BE2C (cell line): ENCODE measurements around the gene IGDCC3.
A peak's percentile ranks its signal among the peaks of the same experiment; 100 is the strongest.

Experiments
- DNase-seq: peaks from one replicate; pipeline ENCODE4 v3.0.0-alpha.2; 2020
- H3K27me3 ChIP-seq: fragments of 250-450 bp; sonication (Bioruptor Pico); 2 replicates; pipeline ENCODE4 v1.5.1; 2020; ENCODE audit warnings: mild to moderate bottlenecking
- H3K36me3 ChIP-seq: fragments of 250-450 bp; sonication (Bioruptor Pico); 2 replicates; pipeline ENCODE4 v1.5.1; 2020; ENCODE audit warnings: mild to moderate bottlenecking
- H3K4me1 ChIP-seq: fragments of 250-450 bp; sonication (Bioruptor Pico); 2 replicates; pipeline ENCODE4 v1.5.1; 2020
- H3K4me3 ChIP-seq: 2 replicates; pipeline ENCODE4 v1.5.1; 2011; ENCODE audit warnings: low read depth, low read length
- H3K9me3 ChIP-seq: fragments of 250-450 bp; sonication (Bioruptor Pico); 2 replicates; pipeline ENCODE4 v1.5.1; 2020
- CTCF ChIP-seq: IDR thresholded peaks from 2 replicates; pipeline ENCODE4 v1.5.1; 2012; ENCODE audit warnings: mild to moderate bottlenecking, low read depth, low read length

The IGDCC3 gene

GRCh38 chr15:65421360-65422215, 43.8 kb upstream of the IGDCC3 start:
- DNase-seq, result peak; percentile 64
- TF ChIP-seq CTCF, result no peak
- no peaks in the 10 kb centered on the region for H3K36me3 ChIP-seq

GRCh38 chr15:65420975-65421359, 43.2 kb upstream of the IGDCC3 start:
- DNase-seq, result no peak
- Histone ChIP-seq H3K4me1 (no peaks in the 10 kb centered on the region), H3K4me3 (peak overlapping the region; percentile 76), H3K27me3 (peaks cover 4% of the 10 kb centered on the region; the same call in 1 of the 2 replicates), H3K9me3 (no peaks in the 10 kb centered on the region), H3K36me3 (no peaks in the 10 kb centered on the region)
- no peak for TF ChIP-seq CTCF

More at GRCh38 chr15:65421360-65422215, 43.8 kb upstream of the IGDCC3 start:
- H3K27me3 ChIP-seq, result peaks cover 4% of the 10 kb centered on the region; the same call in 1 of the 2 replicates
- peaks cover 4% of the 10 kb centered on the region; the same call in 1 of the 2 replicates for H3K4me1 ChIP-seq
- no peaks in the 10 kb centered on the region for H3K9me3 ChIP-seq
- H3K4me3 ChIP-seq, result peak overlapping the region; percentile 76

GRCh38 chr15:65418596-65418995, 40.8 kb upstream of the IGDCC3 start:
- DNase-seq, result no peak
- H3K27me3 ChIP-seq, result peaks cover 4% of the 10 kb centered on the region; the same call in 1 of the 2 replicates
- H3K9me3 ChIP-seq, result no peaks in the 10 kb centered on the region
- H3K4me1 ChIP-seq, result no peaks in the 10 kb centered on the region; the same call in 1 of the 2 replicates
- no peaks in the 10 kb centered on the region for H3K36me3 ChIP-seq
- no peak for TF ChIP-seq CTCF
- no peak overlapping the region for H3K4me3 ChIP-seq

- no peak for TF ChIP-seq CTCF
- H3K27me3 ChIP-seq, result no peaks in the 10 kb centered on the region
- no peaks in the 10 kb centered on the region for H3K9me3 ChIP-seq
- H3K4me1 ChIP-seq, result no peaks in the 10 kb centered on the region; the same call in 1 of the 2 replicates
- no peaks in the 10 kb centered on the region for H3K36me3 ChIP-seq
- no peak overlapping the region for H3K4me3 ChIP-seq
- DNase-seq, result no peak
These were observed 39.1 kb upstream of the IGDCC3 start for GRCh38 chr15:65416845-65417416.

GRCh38 chr15:65414841-65415621, 37.2 kb upstream of the IGDCC3 start:
- no peak for DNase-seq
- Histone ChIP-seq H3K4me3 (no peak overlapping the region), H3K4me1 (no peaks in the 10 kb centered on the region; the same call in 1 of the 2 replicates), H3K9me3 (no peaks in the 10 kb centered on the region), H3K27me3 (no peaks in the 10 kb centered on the region), H3K36me3 (no peaks in the 10 kb centered on the region)
- no peak for TF ChIP-seq CTCF
